Common myeloid progenitor, CD34-positive (primary cell): ENCODE results near the gene PIBF1.
A peak's percentile ranks its signal among the peaks of the same experiment; 100 is the strongest.
"Not testable (repeated sequence)": the region's sequence is repeated elsewhere in the genome, so short reads cannot be mapped to it uniquely, and the experiment has no call there.

Experiments used
- CTCF ChIA-PET: fragments of 350-600 bp; sonication (Branson Sonifier 250); formaldehyde crosslinking; loops from one replicate; lab custom pipeline; 2021; ENCODE audit warnings: antibody characterized with exemption; lab: Charles Lee
- POLR2A ChIA-PET: fragments of 350-600 bp; sonication (Branson Sonifier 250); formaldehyde crosslinking; loops from one replicate; lab custom pipeline; 2021; ENCODE audit warnings: antibody characterized with exemption; lab: Charles Lee
- DNase-seq, 3 donors: peaks; one replicate each; pipeline versions ENCODE4 v3.0.0 to v3.0.0-alpha.2; 2013
- H3K27ac ChIP-seq, 2 experiments: 1 replicate in 1 of 2; 2 replicates in 1 of 2; pipeline ENCODE4 v1.7.0; 2013; ENCODE audit warnings: inconsistent platforms in 2 of 2, low read length in 2 of 2, mild to moderate bottlenecking in 2 of 2, low read depth in 1 of 2, moderate library complexity in 1 of 2; ENCODE audit not compliant: severe bottlenecking in 2 of 2, insufficient read depth in 1 of 2, poor library complexity in 1 of 2
- H3K27me3 ChIP-seq, 5 experiments: replicated peaks in 2 of 5; 1 replicate in 3 of 5; 2 replicates in 2 of 5; pipeline versions ENCODE4 v1.6.1 to v1.7.0; 2013; ENCODE audit warnings: low read length in 4 of 5, mild to moderate bottlenecking in 2 of 5, moderate library complexity in 2 of 5, inconsistent platforms in 1 of 5; ENCODE audit not compliant: insufficient read depth in 5 of 5, control insufficient read depth in 4 of 5
- H3K36me3 ChIP-seq, 4 experiments: 1 replicate in 2 of 4; 2 replicates in 2 of 4; pipeline versions ENCODE4 v1.6.1 to v1.7.0; 2013; ENCODE audit warnings: low read length in 3 of 4, control low read depth in 1 of 4, mild to moderate bottlenecking in 1 of 4; ENCODE audit not compliant: control insufficient read depth in 4 of 4, insufficient read depth in 4 of 4
- H3K4me1 ChIP-seq, 4 experiments: 1 replicate in 3 of 4; 2 replicates in 1 of 4; pipeline versions ENCODE4 v1.6.1 to v1.7.1; 2013; ENCODE audit warnings: low read length in 3 of 4, mild to moderate bottlenecking in 3 of 4, control low read depth in 1 of 4, inconsistent platforms in 1 of 4, moderate library complexity in 1 of 4; ENCODE audit not compliant: control insufficient read depth in 4 of 4, insufficient read depth in 4 of 4; ENCODE audit errors: control extremely low read depth in 1 of 4
- H3K4me3 ChIP-seq, 7 experiments: 1 replicate in 4 of 7; 2 replicates in 3 of 7; pipeline versions ENCODE4 v1.5.1 to v1.7.0; 2013; ENCODE audit warnings: mild to moderate bottlenecking in 7 of 7, low read length in 6 of 7, moderate library complexity in 6 of 7, inconsistent platforms in 2 of 7, low read depth in 2 of 7, control low read depth in 1 of 7; ENCODE audit not compliant: insufficient read depth in 4 of 7, control insufficient read depth in 1 of 7; ENCODE audit errors: extremely low read depth in 1 of 7
- H3K9me3 ChIP-seq, 5 experiments: 1 replicate in 4 of 5; 2 replicates in 1 of 5; pipeline versions ENCODE4 v1.6.1 to v1.7.1; 2013; ENCODE audit warnings: low read length in 4 of 5, mild to moderate bottlenecking in 2 of 5, inconsistent platforms in 1 of 5, low read depth in 1 of 5, moderate library complexity in 1 of 5; ENCODE audit not compliant: control insufficient read depth in 4 of 5, insufficient read depth in 2 of 5; ENCODE audit errors: control extremely low read depth in 1 of 5
- WGBS: methylation state at CpG from one replicate; pipeline ENCODE4 v1.1.5; 2013; ENCODE audit not compliant: insufficient coverage; 5-methylcytosine and 5-hydroxymethylcytosine counted together

The PIBF1 gene

DNA sequence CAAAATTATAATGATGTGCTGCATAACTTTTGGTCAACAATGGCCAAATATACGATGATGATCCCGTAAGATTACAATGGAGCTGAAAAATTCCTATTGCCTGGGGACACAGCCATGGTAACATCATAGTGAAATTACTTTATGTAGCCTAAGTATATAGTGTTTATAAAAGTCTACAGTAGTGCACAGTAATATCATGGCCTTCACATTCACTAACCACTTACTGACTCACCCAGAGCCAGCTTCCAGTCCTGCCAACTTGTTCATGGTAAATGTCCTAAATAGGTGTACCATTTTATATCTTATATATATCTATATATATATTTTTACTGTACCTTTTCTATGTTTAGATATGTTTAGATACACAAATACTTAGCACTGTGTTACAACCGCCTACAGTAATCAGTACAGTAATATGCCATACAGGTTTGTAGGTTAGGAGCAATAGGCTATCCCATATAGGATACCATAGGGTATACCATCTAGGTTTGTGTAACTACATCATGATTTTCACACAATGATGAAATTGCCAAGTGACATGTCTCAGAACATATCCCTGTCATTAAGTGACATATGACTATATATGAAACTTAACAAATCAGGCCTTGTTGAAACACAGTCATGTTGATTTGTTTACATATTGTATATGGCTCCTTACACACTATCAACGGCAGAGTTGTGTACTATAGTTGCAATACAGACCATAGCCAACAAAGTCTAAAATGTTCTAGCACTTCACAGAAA is 24.0 kb upstream of the PIBF1 start:
- Histone ChIP-seq H3K9me3 (no peaks in the 10 kb centered on the region), H3K36me3 (peaks cover 33 to 92% (median 60%) of the 10 kb centered on the region in 4 experiments), H3K27ac (no peak overlapping the region), H3K4me1 (no peaks in the 10 kb centered on the region), H3K27me3 (no peaks in the 10 kb centered on the region), H3K4me3 (no peak overlapping the region)
- no CpG with 5 or more reads among the region's 4 CpGs for WGBS
- no peak for DNase-seq
- CTCF ChIA-PET, result no interaction called here
- POLR2A ChIA-PET, result no interaction called here

DNA sequence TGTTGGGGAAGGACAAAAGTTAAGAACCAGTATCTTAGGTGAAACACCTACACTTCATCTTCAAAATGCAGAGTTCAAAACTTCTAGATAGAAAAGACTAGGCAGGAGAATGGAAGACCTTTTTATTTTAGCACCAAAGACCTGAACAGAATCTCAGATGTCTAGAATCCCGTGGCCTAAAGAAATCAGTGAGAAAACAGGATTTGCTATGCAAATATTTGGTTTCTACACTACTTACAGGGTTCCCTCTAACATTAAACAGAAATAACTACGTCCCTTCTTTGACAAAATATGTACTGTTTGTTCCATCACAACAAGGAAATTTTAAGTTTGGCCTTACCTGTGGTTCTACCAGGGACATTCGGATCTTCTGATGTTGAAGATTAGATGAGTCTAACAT is 21.7 kb upstream of the PIBF1 start:
- Histone ChIP-seq H3K27ac (no peak overlapping the region), H3K4me1 (no peaks in the 10 kb centered on the region), H3K4me3 (no peak overlapping the region), H3K9me3 (no peaks in the 10 kb centered on the region), H3K36me3 (peaks cover 30 to 93% (median 62%) of the 10 kb centered on the region in 4 experiments), H3K27me3 (no peaks in the 10 kb centered on the region)
- 100% methylated on average over 2 of the region's 3 CpGs for WGBS
- ChIA-PET POLR2A (no interaction called here), CTCF (no interaction called here)
- no peak for DNase-seq

DNA sequence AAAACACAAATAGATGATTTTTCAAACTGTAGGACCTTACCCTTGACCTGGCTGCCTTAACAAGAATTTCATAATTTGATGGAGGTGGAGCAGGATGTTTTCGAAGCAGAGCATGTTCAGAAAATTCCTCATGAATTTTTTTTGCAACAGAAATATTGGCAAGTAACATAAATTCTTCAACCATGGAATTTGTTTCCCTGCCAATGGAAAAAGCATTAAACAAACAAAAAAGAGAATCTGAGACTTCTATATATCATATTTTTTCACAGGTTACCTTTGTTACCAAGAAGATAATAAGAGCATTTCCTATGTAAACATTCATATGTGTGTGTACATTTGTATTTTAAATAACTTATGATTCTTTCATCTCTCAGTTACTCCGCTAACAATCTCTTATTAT is 18.5 kb upstream of the PIBF1 start:
- WGBS, result no CpG with 5 or more reads among the region's 2 CpGs
- no peak for DNase-seq
- Histone ChIP-seq H3K36me3 (peaks cover 23 to 95% (median 60%) of the 10 kb centered on the region in 4 experiments), H3K27ac (no peak overlapping the region), H3K4me3 (no peak overlapping the region), H3K9me3 (no peaks in the 10 kb centered on the region), H3K27me3 (no peaks in the 10 kb centered on the region), H3K4me1 (no peaks in the 10 kb centered on the region)
- ChIA-PET POLR2A (no interaction called here), CTCF (no interaction called here)

DNA sequence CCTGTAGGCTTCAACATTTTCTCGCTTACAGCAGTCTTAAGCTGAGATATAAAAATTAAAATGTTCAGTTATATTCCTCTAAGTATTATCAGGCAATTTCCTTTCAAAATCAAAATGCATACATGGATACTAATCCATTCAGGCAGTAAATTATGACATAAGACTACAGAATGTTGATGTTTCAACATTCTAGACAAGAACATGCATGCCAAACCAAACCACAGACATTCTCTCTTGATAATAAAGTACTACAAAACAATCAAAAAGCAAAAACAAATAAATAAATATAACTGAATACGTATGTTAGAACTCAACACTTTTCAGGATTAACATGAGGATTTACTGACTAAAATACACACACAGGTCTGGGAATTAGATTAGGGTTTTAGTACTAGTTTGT is 7.9 kb upstream of the PIBF1 start:
- POLR2A ChIA-PET, result no interaction called here
- Histone ChIP-seq H3K9me3 (no peaks in the 10 kb centered on the region), H3K27ac (no peak overlapping the region), H3K27me3 (no peaks in the 10 kb centered on the region), H3K4me3 (no peak overlapping the region), H3K36me3 (peaks cover 32 to 91% (median 62%) of the 10 kb centered on the region in 4 experiments), H3K4me1 (peaks cover 0 to 1% (median 0%) of the 10 kb centered on the region in 4 experiments)
- no CpG with 5 or more reads among the region's 2 CpGs for WGBS
- CTCF ChIA-PET, result no interaction called here
- no peak for DNase-seq

DNA sequence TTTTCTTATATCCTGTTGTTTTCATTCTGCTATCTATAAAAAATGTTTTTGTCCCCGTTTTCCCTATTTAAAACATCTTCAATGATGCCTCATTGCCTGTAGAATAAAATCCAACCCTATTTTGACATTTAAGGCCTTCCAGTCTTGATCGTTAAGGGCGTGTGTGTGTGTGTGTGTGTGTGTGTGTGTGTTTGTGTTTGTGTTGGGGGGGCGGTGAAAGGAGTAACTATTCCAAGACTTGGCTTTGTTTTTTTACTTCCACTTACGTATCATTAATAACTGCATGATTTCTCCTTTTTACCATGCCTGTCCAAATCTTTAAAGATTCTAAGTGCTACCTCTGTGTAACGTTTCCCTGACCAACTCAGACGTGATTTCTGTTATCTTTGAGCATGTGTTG is 784 bp downstream of the PIBF1 start:
- ChIA-PET POLR2A (no interaction called here), CTCF (no interaction called here)
- Histone ChIP-seq H3K4me3 (peak overlapping the region in 6 of 7 experiments; percentile 86 to 99 (median 95)), H3K27me3 (no peaks in the 10 kb centered on the region), H3K4me1 (peaks cover 15 to 37% (median 18%) of the 10 kb centered on the region in 4 experiments), H3K9me3 (no peaks in the 10 kb centered on the region), H3K27ac (peak overlapping the region; percentile 93 to 96), H3K36me3 (peaks cover 6 to 16% (median 12%) of the 10 kb centered on the region in 4 experiments)
- peak; percentile 22 to 62 (median 41) for DNase-seq
- no CpG with 5 or more reads among the region's 7 CpGs for WGBS

DNA sequence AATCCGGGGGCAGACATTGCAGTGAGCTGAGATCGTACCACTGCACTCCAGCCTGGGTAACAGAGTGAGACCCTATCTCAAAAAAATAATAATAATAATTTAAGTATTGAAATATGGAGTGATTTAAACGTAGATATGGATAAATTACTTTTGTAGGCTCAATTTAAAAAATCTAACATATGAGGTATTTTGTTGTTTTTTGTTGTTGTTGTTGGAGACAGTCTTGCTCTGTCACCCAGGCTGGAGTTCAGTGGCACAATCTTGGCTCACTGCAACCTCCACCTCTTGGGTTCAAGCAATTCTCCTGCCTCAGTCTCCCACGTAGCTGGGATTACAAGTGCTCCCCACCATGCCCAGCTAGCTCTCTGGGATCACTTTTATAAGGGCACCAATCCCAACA is 2.7 kb downstream of the PIBF1 start:
- H3K9me3 ChIP-seq, H3K27me3 ChIP-seq, POLR2A ChIA-PET, H3K27ac ChIP-seq, H3K4me3 ChIP-seq, DNase-seq: not testable (repeated sequence)
- Histone ChIP-seq H3K4me1 (peaks cover 15 to 33% (median 18%) of the 10 kb centered on the region in 4 experiments), H3K36me3 (peaks cover 6 to 10% (median 9%) of the 10 kb centered on the region in 4 experiments)
- CTCF ChIA-PET, result interaction anchor here (1.3 kb wide), 1 partner anchor 32 kb away, joined by 3 read pairs; no protein-coding TSS in a partner anchor
- WGBS, result 100% methylated on average over 1 of the region's 4 CpGs

DNA sequence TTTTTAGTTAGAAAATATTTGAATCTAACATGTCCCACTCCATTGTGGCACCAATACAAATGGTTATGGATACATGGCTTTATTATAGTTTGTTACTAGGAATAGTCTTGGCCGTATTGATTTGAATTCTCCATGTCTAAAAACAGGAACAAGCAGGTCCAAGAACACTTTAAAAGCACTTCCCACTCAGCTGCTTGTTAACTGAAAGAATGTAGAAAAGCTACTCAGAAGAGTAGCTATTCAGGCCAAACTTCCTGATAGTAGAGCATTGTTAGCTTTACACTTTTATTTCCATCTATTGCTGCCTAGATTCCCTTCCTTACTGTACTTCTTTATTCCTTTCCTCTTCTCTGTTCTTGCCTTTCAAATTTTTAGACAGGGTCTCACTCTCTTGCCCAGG is 6.9 kb downstream of the PIBF1 start:
- H3K36me3 ChIP-seq, result peaks cover 14 to 35% (median 30%) of the 10 kb centered on the region in 4 experiments
- H3K27ac ChIP-seq, result no peak overlapping the region
- no peaks in the 10 kb centered on the region for H3K9me3 ChIP-seq
- ChIA-PET CTCF (interaction anchor here (1.7 to 2.0 kb wide), 2 partner anchors 20 to 36 kb away, joined by 3 to 7 read pairs; no protein-coding TSS in a partner anchor), POLR2A (no interaction called here)
- peak in 1 of 3 donors; percentile 5 for DNase-seq
- H3K4me3 ChIP-seq, result no peak overlapping the region
- peaks cover 0 to 6% (median 1%) of the 10 kb centered on the region in 4 experiments for H3K4me1 ChIP-seq
- no peaks in the 10 kb centered on the region for H3K27me3 ChIP-seq
- 20% methylated on average over 1 of the region's 1 CpG for WGBS
